Sigmoid colon (tissue), 7 donors: ENCODE results near the gene TFG. TPM values are rescaled to one million over a fixed set of nuclear protein-coding genes. Genes with fewer than 3 reads are reported as not detected.

Experiments
- DNase-seq: peaks from one replicate; pipeline ENCODE4 v3.0.0-alpha.2; 2019
- H3K27ac ChIP-seq, 4 donors: fragments of 200-600 bp; sonication (generic); one replicate each; pipeline ENCODE4 v1.5.1; 2016 to 2019; ENCODE audit warnings: mild to moderate bottlenecking in 1 of 4
- H3K27me3 ChIP-seq, 3 donors: fragments of 200-600 bp; sonication (generic); one replicate each; pipeline ENCODE4 v1.5.1; 2019; ENCODE audit warnings: mild to moderate bottlenecking in 1 of 3
- H3K36me3 ChIP-seq, 4 donors: fragments of 200-600 bp; sonication (generic); one replicate each; pipeline ENCODE4 v1.5.1; 2016 to 2019
- H3K4me1 ChIP-seq, 4 donors: fragments of 200-600 bp; sonication (generic); one replicate each; pipeline ENCODE4 v1.5.1; 2017 to 2019
- H3K4me3 ChIP-seq, 4 donors: fragments of 200-600 bp; sonication (generic); one replicate each; pipeline ENCODE4 v1.5.1; 2017 to 2019; ENCODE audit warnings: mild to moderate bottlenecking in 2 of 4, moderate library complexity in 1 of 4
- H3K9me3 ChIP-seq, 4 donors: fragments of 200-600 bp in 3 of 4; sonication (generic) in 3 of 4; one replicate each; pipeline versions ENCODE4 v1.5.1 to v1.6.1; 2013 to 2019
- CTCF ChIP-seq, 4 experiments: fragments of 450-650 bp in 3 of 4; fragments of 200-600 bp in 1 of 4; IDR thresholded peaks; one replicate each; pipeline ENCODE4 v1.5.1; 2016 to 2019; ENCODE audit warnings: antibody characterized with exemption in 4 of 4, mild to moderate bottlenecking in 3 of 4, moderate library complexity in 2 of 4
- EP300 ChIP-seq, 4 donors: sonication (generic); formaldehyde crosslinking; IDR thresholded peaks; one replicate each; pipeline ENCODE4 v1.6.1; 2017; ENCODE audit warnings: antibody characterized with exemption in 4 of 4
- POLR2A ChIP-seq, 2 donors: fragments of 450-650 bp; IDR thresholded peaks; one replicate each; pipeline ENCODE4 v1.6.1; 2016; ENCODE audit warnings: antibody characterized with exemption in 2 of 2, mild to moderate bottlenecking in 2 of 2, moderate library complexity in 2 of 2
- POLR2AphosphoS5 ChIP-seq, 4 donors: sonication (generic); formaldehyde crosslinking; IDR thresholded peaks; one replicate each; pipeline ENCODE4 v1.6.1; 2017; ENCODE audit warnings: antibody characterized with exemption in 4 of 4
- WGBS, 2 donors: extraction: QIAGEN DNeasy Blood & Tissue Kit; methylation state at CpG; one replicate each; pipeline ENCODE4 v1.1.7; 2013; 5-methylcytosine and 5-hydroxymethylcytosine counted together
- intact Hi-C: fragments of 100-400 bp; cut with DNase I; formaldehyde crosslinking; loops from one replicate; pipeline ENCODE4 v1.15.1; 2023
- polyA plus RNA-seq, 3 donors: library from polyadenylated mRNA; stranded (reverse); fragments of 200-250 nt; gene quantifications; one replicate each; pipeline ENCODE4 v1.2.3, GENCODE V29; 2013
- total RNA-seq, 4 donors: library from RNA; depleted of rRNA; stranded (reverse); fragments of >200 nt; gene quantifications; one replicate each; pipeline ENCODE4 v1.1.0, GENCODE V29; 2016
- donor health status: healthy with polysubstance abuse.
- donor health status: Bipolar disorder and iron deficiency.
- donor health status: healthy.

TFG gene
- total and polyA plus RNA-seq, 7 donors, result 52.0 to 139 (median 64.9) TPM

GRCh38 chr3:100769693-100770092 lies 60.4 kb downstream of the TFG start:
- 85 to 87% methylated on average over 3 of the region's 3 CpGs for WGBS, 2 donors
- intact Hi-C loops, result no loop called here
- Histone ChIP-seq H3K4me1 (no peaks in the 10 kb centered on the region), H3K27me3 (no peaks in the 10 kb centered on the region), H3K4me3 (no peak overlapping the region), H3K36me3 (peaks cover 0 to 33% (median 0%) of the 10 kb centered on the region in 4 donors), H3K27ac (no peak overlapping the region), H3K9me3 (no peaks in the 10 kb centered on the region)
- TF ChIP-seq EP300 (IDR thresholded peaks at IDR 0.05) (no peak), POLR2AphosphoS5 (IDR thresholded peaks at IDR 0.05) (no peak), POLR2A (IDR thresholded peaks at IDR 0.05) (no peak), CTCF (IDR thresholded peaks at IDR 0.05) (no peak)
- DNase-seq, result no peak

GRCh38 chr3:100775226-100775625 lies 65.9 kb downstream of the TFG start:
- no peaks in the 10 kb centered on the region for H3K27me3 ChIP-seq
- DNase-seq, result no peak

GRCh38 chr3:100775669-100776068 lies 66.4 kb downstream of the TFG start:
- intact Hi-C loops, result no loop called here
- Histone ChIP-seq H3K27me3 (no peaks in the 10 kb centered on the region), H3K36me3 (peaks cover 0 to 42% (median 0%) of the 10 kb centered on the region in 4 donors), H3K4me3 (no peak overlapping the region), H3K27ac (no peak overlapping the region), H3K4me1 (no peaks in the 10 kb centered on the region), H3K9me3 (no peaks in the 10 kb centered on the region)
- TF ChIP-seq POLR2AphosphoS5 (IDR thresholded peaks at IDR 0.05), result no peak
- no peak for TF ChIP-seq EP300 (IDR thresholded peaks at IDR 0.05)
- TF ChIP-seq POLR2A (IDR thresholded peaks at IDR 0.05), result no peak
- TF ChIP-seq CTCF (IDR thresholded peaks at IDR 0.05), result no peak
- no peak for DNase-seq

More at GRCh38 chr3:100775226-100775625, 65.9 kb downstream of the TFG start:
- TF ChIP-seq EP300 (IDR thresholded peaks at IDR 0.05), result no peak
- no peak overlapping the region for H3K4me3 ChIP-seq
- 84 to 95% methylated on average over 3 of the region's 3 CpGs for WGBS, 2 donors
- H3K27ac ChIP-seq, result no peak overlapping the region
- H3K4me1 ChIP-seq, result no peaks in the 10 kb centered on the region
- H3K9me3 ChIP-seq, result no peaks in the 10 kb centered on the region
- H3K36me3 ChIP-seq, result peaks cover 0 to 47% (median 0%) of the 10 kb centered on the region in 4 donors
- intact Hi-C loops, result no loop called here

GRCh38 chr3:100776097-100776729 lies 66.9 kb downstream of the TFG start:
- WGBS, 2 donors, result 96 to 97% methylated on average over 2 of the region's 2 CpGs

GRCh38 chr3:100776746-100777145 lies 67.5 kb downstream of the TFG start:
- H3K27ac ChIP-seq, result no peak overlapping the region
- TF ChIP-seq POLR2AphosphoS5 (IDR thresholded peaks at IDR 0.05) (no peak), POLR2A (IDR thresholded peaks at IDR 0.05) (no peak), CTCF (IDR thresholded peaks at IDR 0.05) (no peak), EP300 (IDR thresholded peaks at IDR 0.05) (no peak)
- H3K4me3 ChIP-seq, result no peak overlapping the region
- no peaks in the 10 kb centered on the region for H3K9me3 ChIP-seq
- no peak for DNase-seq
- peaks cover 0 to 38% (median 0%) of the 10 kb centered on the region in 4 donors for H3K36me3 ChIP-seq
- H3K4me1 ChIP-seq, result no peaks in the 10 kb centered on the region
- intact Hi-C loops, result no loop called here
- no peaks in the 10 kb centered on the region for H3K27me3 ChIP-seq
- 83% methylated on average over 2 of the region's 2 CpGs for WGBS, 2 donors

More at GRCh38 chr3:100776097-100776729, 66.9 kb downstream of the TFG start:
- intact Hi-C loops, result no loop called here
- Histone ChIP-seq H3K27me3 (no peaks in the 10 kb centered on the region), H3K9me3 (no peaks in the 10 kb centered on the region), H3K27ac (no peak overlapping the region), H3K36me3 (peaks cover 0 to 38% (median 0%) of the 10 kb centered on the region in 4 donors), H3K4me3 (no peak overlapping the region), H3K4me1 (no peaks in the 10 kb centered on the region)
- no peak for DNase-seq
- TF ChIP-seq POLR2A (IDR thresholded peaks at IDR 0.05) (no peak), EP300 (IDR thresholded peaks at IDR 0.05) (no peak), CTCF (IDR thresholded peaks at IDR 0.05) (no peak), POLR2AphosphoS5 (IDR thresholded peaks at IDR 0.05) (no peak)
